ENCODE data around the gene CFAP57.

CFAP57 gene

DNA sequence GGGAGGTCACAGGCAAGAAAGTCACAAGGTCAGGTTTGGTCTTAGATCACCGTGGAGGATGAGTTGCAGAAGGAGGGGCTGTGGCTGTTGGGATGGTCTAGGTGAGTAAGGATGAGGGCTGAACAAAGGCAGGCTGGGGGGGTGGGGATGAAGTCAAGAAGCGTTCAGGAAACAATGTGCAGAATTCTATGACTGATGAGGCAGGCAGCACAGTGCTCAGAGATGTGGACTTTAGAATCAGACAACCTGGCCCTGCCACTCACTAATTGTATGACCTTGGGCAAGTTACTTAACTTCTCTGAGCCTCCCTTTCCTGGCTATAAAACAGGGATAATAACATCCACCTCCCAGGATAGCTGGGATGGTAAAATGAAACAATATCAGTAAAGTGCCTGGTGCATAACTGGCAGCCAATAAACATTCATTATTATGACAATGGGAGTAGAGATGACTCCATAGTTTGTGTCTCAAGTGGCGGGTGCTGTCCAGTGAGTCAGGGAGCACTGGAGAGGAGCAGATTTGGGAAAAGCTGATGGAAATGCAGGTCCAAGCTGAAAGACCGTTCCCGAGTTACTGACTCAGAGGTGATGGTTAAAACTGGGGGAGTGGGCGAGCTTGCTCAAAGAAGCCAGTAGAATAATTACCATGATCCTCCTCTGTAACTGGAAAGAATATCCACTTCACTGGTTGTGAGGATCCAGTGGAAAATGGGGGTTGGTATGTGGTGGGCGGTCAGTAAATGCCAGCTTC, 130.8 kb downstream of the CFAP57 start:
- DNase-seq, result no peak

DNA sequence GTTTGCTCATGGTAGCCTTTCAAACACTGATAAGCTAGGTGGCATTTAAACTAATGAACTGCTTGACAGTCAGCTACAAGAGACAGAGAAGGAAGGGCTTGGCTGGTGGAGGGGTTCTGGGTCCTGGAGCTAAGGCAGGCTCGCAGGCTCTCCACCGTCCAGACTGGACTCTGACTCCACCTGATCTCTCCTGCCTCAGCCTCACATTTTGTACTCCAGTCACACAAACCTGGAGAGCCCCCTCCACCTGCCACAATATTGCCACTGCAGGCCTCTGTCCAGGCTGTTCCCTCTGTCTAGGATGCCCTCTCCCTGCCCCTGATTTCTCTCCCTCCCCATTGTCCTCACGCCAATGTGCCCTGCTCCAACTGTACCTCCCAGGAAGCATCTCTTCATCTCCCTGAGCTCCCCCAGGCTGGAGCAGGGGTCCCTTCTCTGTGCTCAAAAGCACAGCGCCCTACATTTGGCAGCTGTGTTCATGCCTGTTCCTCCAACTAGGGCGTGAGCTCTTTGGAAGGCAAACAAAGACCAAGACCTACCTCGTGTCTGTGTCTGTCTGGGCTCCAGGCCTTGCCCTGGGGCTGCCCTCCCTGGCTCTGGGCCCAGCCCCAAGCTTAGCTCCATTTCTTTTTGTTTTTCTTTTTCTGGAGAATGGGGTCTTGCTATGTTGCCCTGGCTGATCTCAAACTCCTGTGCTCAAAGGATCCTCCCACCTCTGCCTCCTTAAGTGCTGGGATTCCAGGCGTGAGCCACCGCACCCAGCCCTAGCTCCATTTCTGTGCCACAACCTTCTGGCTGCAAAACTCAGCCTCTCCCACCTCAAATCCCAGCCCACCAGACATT, 131.6 kb downstream of the CFAP57 start:
- no peak for DNase-seq
